OCI-LY7 (cell line): ENCODE measurements around the gene THG1L. TPM values are rescaled to one million over a fixed set of nuclear protein-coding genes. Genes with fewer than 3 reads are reported as not detected.

Source experiments
- BruUV-seq: library from RNA; stranded (reverse); fragments of 400-500 nt; replicated peaks from 2 replicates; lab custom pipeline; 2021; lab: Mats Ljungman, UMichigan
- CTCF ChIA-PET: fragments of 300-600 bp; sonication (Branson Sonifier 250); formaldehyde crosslinking; loops from one replicate; lab custom pipeline; 2022; ENCODE audit warnings: antibody characterized with exemption; ENCODE audit not compliant: unreplicated experiment; lab: Charles Lee
- POLR2A ChIA-PET: fragments of 300-600 bp; sonication (Branson Sonifier 250); formaldehyde crosslinking; loops from one replicate; lab custom pipeline; 2022; ENCODE audit warnings: antibody characterized with exemption; lab: Charles Lee
- DNase-seq: peaks from one replicate; pipeline ENCODE4 v3.0.0-alpha.2; 2015; ENCODE audit warnings: low spot score
- H2AFZ ChIP-seq: fragments of 200-600 bp; sonication (generic), shearing (Covaris generic); 2 replicates; pipeline ENCODE4 v1.6.1; 2014; ENCODE audit warnings: mild to moderate bottlenecking, antibody characterized with exemption, low read length, moderate library complexity
- H3K27ac ChIP-seq: fragments of 200-600 bp; sonication (generic); 2 replicates; pipeline ENCODE4 v1.5.1; 2014; ENCODE audit warnings: mixed run types, low read depth, mild to moderate bottlenecking, moderate library complexity, low read length, inconsistent platforms; ENCODE audit not compliant: poor library complexity, severe bottlenecking
- H3K36me3 ChIP-seq: fragments of 200-600 bp; sonication (generic); 2 replicates; pipeline ENCODE4 v1.6.1; 2014; ENCODE audit warnings: mild to moderate bottlenecking, antibody characterized with exemption, low read length, moderate library complexity, mixed read lengths; ENCODE audit not compliant: insufficient read depth
- H3K4me1 ChIP-seq: fragments of 200-600 bp; sonication (generic); 2 replicates; pipeline ENCODE4 v1.5.1; 2014; ENCODE audit warnings: mild to moderate bottlenecking, low read length; ENCODE audit not compliant: insufficient read depth, poor library complexity, severe bottlenecking
- H3K4me2 ChIP-seq: fragments of 200-600 bp; sonication (generic); 2 replicates; pipeline ENCODE4 v1.6.1; 2014; ENCODE audit warnings: mild to moderate bottlenecking, low read length
- H3K4me3 ChIP-seq: fragments of 200-600 bp; sonication (generic); 2 replicates; pipeline ENCODE4 v1.5.1; 2014; ENCODE audit warnings: mild to moderate bottlenecking, low read depth, low read length; ENCODE audit not compliant: poor library complexity, severe bottlenecking
- H3K79me2 ChIP-seq: fragments of 200-600 bp; sonication (generic); 2 replicates; pipeline ENCODE4 v1.6.1; 2016; ENCODE audit warnings: low read depth, mild to moderate bottlenecking, low read length, moderate library complexity, mixed read lengths; ENCODE audit not compliant: insufficient read depth
- H3K9me2 ChIP-seq: fragments of 200-600 bp; sonication (generic); 2 replicates; pipeline ENCODE4 v1.6.1; 2016; ENCODE audit warnings: mild to moderate bottlenecking, low read length, mixed read lengths; ENCODE audit not compliant: insufficient read depth
- H3K9me3 ChIP-seq: fragments of 200-600 bp; sonication (generic); 2 replicates; pipeline ENCODE4 v1.6.1; 2014; ENCODE audit warnings: mild to moderate bottlenecking, mixed run types, low read length, mixed read lengths
- H4K20me1 ChIP-seq: fragments of 200-600 bp; sonication (generic); 2 replicates; pipeline ENCODE4 v1.6.1; 2014; ENCODE audit warnings: mild to moderate bottlenecking, antibody characterized with exemption, low read length, moderate library complexity, mixed read lengths; ENCODE audit not compliant: insufficient read depth
- EZH2phosphoT487 ChIP-seq: fragments of 200-600 bp; sonication (generic); IDR thresholded peaks from 2 replicates; pipeline ENCODE4 v1.6.1; 2018; ENCODE audit warnings: low read depth, borderline replicate concordance, mild to moderate bottlenecking, mixed run types, antibody characterized with exemption, low read length, moderate library complexity, mixed read lengths
- intact Hi-C: fragments of 100-400 bp; cut with micrococcal nuclease; formaldehyde crosslinking; loops from one replicate; pipeline ENCODE4 v1.10.0; 2022; ENCODE audit not compliant: unreplicated experiment
- total RNA-seq, 2 experiments: library from RNA; depleted of rRNA in 1 of 2; stranded (reverse); fragments of >200 nt in 1 of 2; shearing (Covaris generic) in 1 of 2; gene quantifications; 2 replicates each; pipeline ENCODE4 v1.2.3, GENCODE V29; 2014 to 2022
- TF ChIP-seq, protein P1 (sequence below): fragments of 200-600 bp; sonication (generic); conservative IDR thresholded peaks from 2 replicates; pipeline ENCODE4 v1.5.1; 2014; ENCODE audit warnings: mild to moderate bottlenecking, antibody characterized with exemption, low read length, moderate library complexity, mixed read lengths

Gene THG1L
- total RNA-seq, 2 experiments from 2014 or later = 18.5 to 20.7 TPM

DNA sequence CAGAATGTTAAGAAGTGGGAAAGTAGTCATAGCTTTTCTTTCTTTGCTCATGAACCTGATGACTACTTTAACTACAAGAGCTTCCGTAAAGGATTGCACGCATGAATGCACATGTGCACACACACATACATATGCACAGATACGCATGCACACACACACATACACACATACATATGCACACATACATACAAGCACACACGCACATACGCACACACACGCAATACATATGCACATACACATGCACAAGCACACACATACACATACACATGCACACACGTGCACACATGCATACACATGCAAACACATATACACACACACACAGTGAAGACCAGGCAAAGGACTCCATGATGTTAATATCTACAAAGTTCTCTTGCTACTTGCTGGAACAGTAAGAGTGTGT lies 35.2 kb downstream of the THG1L start:
- H2AFZ ChIP-seq = no peak overlapping the region
- TF ChIP-seq EZH2phosphoT487 = no peak
- TF ChIP-seq, protein P1, sequence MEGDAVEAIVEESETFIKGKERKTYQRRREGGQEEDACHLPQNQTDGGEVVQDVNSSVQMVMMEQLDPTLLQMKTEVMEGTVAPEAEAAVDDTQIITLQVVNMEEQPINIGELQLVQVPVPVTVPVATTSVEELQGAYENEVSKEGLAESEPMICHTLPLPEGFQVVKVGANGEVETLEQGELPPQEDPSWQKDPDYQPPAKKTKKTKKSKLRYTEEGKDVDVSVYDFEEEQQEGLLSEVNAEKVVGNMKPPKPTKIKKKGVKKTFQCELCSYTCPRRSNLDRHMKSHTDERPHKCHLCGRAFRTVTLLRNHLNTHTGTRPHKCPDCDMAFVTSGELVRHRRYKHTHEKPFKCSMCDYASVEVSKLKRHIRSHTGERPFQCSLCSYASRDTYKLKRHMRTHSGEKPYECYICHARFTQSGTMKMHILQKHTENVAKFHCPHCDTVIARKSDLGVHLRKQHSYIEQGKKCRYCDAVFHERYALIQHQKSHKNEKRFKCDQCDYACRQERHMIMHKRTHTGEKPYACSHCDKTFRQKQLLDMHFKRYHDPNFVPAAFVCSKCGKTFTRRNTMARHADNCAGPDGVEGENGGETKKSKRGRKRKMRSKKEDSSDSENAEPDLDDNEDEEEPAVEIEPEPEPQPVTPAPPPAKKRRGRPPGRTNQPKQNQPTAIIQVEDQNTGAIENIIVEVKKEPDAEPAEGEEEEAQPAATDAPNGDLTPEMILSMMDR = no peak
- ChIA-PET CTCF (interaction anchor here (0.5 kb wide), 1 partner anchor 1853 kb away, joined by 3 read pairs; no protein-coding TSS in a partner anchor), POLR2A (no interaction called here)
- no peaks in the 10 kb centered on the region for H4K20me1 ChIP-seq
- no peak overlapping the region for H3K4me3 ChIP-seq
- H3K79me2 ChIP-seq = no peaks in the 10 kb centered on the region
- no peak overlapping the region for H3K4me2 ChIP-seq
- BruUV-seq = no TSS peak
- no peak overlapping the region for H3K27ac ChIP-seq
- H3K36me3 ChIP-seq = no peaks in the 10 kb centered on the region
- H3K9me2 ChIP-seq = no peaks in the 10 kb centered on the region
- H3K4me1 ChIP-seq = no peaks in the 10 kb centered on the region
- no peaks in the 10 kb centered on the region for H3K9me3 ChIP-seq
- intact Hi-C loops = no loop called here
- no peak for DNase-seq

DNA sequence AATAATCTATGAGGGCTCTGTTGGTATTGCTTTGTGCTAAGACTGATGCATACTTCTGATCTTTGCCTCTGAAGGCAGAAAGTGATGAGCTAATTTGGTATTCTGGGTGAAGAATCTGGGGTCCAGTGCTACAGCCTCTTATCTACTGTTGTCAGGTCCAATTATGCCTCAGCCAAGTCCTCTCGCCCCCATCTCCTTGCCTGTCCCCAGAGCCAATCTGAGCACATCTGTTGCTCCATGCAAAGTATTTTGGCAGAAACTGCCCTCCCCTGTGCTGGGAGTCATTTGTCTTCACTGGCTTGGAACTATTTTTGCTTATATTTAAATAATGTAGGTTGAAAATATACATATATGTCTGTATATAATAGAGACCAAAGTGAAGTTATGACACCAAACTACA lies 35.7 kb downstream of the THG1L start:
- CTCF ChIA-PET = interaction anchor here (0.5 kb wide), 1 partner anchor 1853 kb away, joined by 3 read pairs; no protein-coding TSS in a partner anchor

DNA sequence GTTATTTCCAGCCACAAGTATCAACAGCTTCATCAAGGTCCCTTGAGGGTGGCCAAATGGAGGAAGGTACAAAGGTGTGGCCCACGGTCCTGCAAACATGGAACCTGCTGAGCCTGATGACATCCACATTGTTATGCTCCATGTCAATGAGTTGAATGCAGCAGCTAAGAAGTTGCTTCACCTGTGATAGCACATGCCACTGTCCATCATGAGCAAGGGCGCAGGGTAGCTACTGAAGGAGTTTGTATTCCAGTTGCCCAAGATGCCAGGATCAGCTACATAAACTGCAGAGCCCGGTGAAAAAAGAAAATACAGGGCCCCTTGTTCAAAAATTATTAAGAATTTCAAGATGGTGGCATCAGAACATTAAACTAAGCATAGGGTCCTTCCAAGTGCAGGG lies 36.5 kb downstream of the THG1L start:
- H3K9me3 ChIP-seq = no peaks in the 10 kb centered on the region
- POLR2A ChIA-PET = interaction anchor here (0.7 kb wide), 1 partner anchor 901 kb away, joined by 3 read pairs; no protein-coding TSS in a partner anchor
- H3K9me2 ChIP-seq = no peaks in the 10 kb centered on the region
- DNase-seq = no peak
- H4K20me1 ChIP-seq = no peaks in the 10 kb centered on the region
- no peak overlapping the region for H3K4me3 ChIP-seq
- H3K79me2 ChIP-seq = no peaks in the 10 kb centered on the region
- H3K27ac ChIP-seq = no peak overlapping the region
- CTCF ChIA-PET = no interaction called here
- no peaks in the 10 kb centered on the region for H3K4me1 ChIP-seq
- H3K4me2 ChIP-seq = no peak overlapping the region
- no TSS peak for BruUV-seq
- no peaks in the 10 kb centered on the region for H3K36me3 ChIP-seq
- intact Hi-C loops = no loop called here
- TF ChIP-seq, protein P1 = no peak
- no peak for TF ChIP-seq EZH2phosphoT487
- no peak overlapping the region for H2AFZ ChIP-seq

More for the DNA sequence above, 35.7 kb downstream of the THG1L start:
- Histone ChIP-seq H4K20me1 (no peaks in the 10 kb centered on the region), H3K4me1 (no peaks in the 10 kb centered on the region), H3K79me2 (no peaks in the 10 kb centered on the region), H3K9me3 (no peaks in the 10 kb centered on the region), H3K9me2 (no peaks in the 10 kb centered on the region), H3K27ac (no peak overlapping the region), H2AFZ (no peak overlapping the region), H3K4me2 (no peak overlapping the region), H3K36me3 (no peaks in the 10 kb centered on the region), H3K4me3 (no peak overlapping the region)
- BruUV-seq = no TSS peak
- TF ChIP-seq, protein P1 = no peak
- TF ChIP-seq EZH2phosphoT487 = no peak
- intact Hi-C loops = no loop called here
- POLR2A ChIA-PET = interaction anchor here (0.5 to 0.6 kb wide), 2 partner anchors 38 to 253 kb away, joined by 3 read pairs; no protein-coding TSS in a partner anchor
- no peak for DNase-seq
